ENCODE results near the gene OR6X1. TPM values are rescaled to one million over a fixed set of nuclear protein-coding genes. Genes with fewer than 3 reads are reported as not detected.
A peak's percentile ranks its signal among the peaks of the same experiment; 100 is the strongest.

Gene OR6X1
- total RNA-seq, 2 experiments from 2014 or later, result not detected

DNA sequence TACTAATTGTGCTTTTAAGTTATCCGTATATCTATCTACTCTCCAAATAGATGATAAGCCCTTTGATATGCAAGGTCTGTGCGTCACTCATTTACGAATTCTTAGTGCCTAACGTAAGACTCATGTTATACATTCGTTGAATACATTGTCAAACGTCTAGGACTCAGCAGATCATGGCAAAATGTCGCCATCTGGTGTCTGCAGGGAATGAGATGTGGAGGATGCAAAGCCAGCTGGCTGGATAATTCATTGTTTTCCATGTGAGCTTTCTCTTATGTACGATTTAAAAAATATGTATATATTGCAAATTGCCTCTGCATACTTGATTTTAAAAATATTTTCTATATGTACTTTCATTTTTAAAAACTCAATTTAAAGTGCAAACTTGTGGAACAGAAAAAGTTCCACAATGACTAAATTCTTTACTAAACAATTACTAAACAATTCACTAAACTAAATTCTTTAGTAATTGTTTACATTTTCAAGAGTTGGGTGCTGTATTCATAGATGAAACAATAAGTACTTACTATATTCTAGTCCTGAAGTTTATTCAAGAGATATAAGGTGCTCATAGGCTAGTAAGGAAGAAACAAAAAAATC lies 46.6 kb downstream of the OR6X1 start:
- H3K27me3 Mint-ChIP-seq, result peaks cover 15% of the 10 kb centered on the region
- POLR2A ChIA-PET, result no interaction called here
- no peaks in the 10 kb centered on the region for H3K4me1 Mint-ChIP-seq
- H3K27ac Mint-ChIP-seq, result no peak overlapping the region
- DNase-seq, result peak; percentile 62
- CTCF ChIA-PET, result interaction anchor here (0.6 to 4.1 kb wide), 18 partner anchors 7 to 195 kb away, joined by 3 to 28 read pairs (median 6); partner anchors contain the start of gene SCN3B
- no peak overlapping the region for H3K4me3 Mint-ChIP-seq
- no peaks in the 10 kb centered on the region for H3K36me3 Mint-ChIP-seq (ENCODE audit: low read depth)
- H3K9me3 Mint-ChIP-seq, result no peaks in the 10 kb centered on the region

DNA sequence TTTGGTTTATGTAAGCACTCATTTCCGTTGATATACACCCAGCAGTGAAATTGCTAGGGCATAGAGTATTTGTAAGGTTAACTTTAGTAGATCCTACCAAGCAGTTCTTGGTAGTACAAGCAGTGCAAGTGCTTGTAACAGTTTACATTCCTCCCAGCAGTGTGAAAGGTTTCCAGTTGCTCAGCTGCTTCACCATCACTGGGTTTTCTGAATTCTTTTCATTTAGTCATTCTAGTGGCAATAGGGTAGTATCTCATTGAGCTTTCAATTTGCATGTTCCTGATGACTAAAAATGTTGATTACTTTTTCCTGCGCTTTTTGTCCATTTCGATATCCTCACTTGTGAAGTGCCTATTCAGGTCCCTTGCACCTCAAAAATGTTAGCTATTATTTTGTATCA lies 47.1 kb downstream of the OR6X1 start:
- no peaks in the 10 kb centered on the region for H3K9me3 Mint-ChIP-seq
- H3K4me1 Mint-ChIP-seq, result no peaks in the 10 kb centered on the region
- no peak overlapping the region for H3K27ac Mint-ChIP-seq
- H3K4me3 Mint-ChIP-seq, result no peak overlapping the region
- ChIA-PET POLR2A (no interaction called here), CTCF (interaction anchor here (0.6 to 4.1 kb wide), 17 partner anchors 7 to 195 kb away, joined by 3 to 28 read pairs (median 5); partner anchors contain the start of gene SCN3B)
- H3K36me3 Mint-ChIP-seq (ENCODE audit: low read depth), result no peaks in the 10 kb centered on the region
- DNase-seq, result no peak
- peaks cover 15% of the 10 kb centered on the region for H3K27me3 Mint-ChIP-seq

DNA sequence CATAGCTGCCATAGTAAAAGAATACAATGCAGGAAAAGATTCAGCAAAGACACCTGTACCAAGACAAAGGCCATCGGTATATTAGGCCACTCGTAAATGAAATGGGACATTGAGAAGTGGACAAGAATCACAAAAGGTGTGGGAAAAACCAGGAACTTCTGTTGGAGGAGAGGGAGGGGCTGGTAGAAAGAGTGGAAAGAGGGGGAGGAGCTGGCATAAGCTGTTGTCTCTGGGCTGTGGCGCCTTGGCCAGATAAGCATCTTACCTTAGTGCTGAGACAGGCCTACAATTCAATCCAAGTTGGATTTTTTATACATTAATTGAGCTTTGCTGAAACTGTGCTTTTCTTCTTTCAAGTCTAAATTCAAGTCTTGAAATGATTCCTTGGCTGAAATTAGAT lies 50.0 kb downstream of the OR6X1 start:
- Mint-ChIP-seq H3K27me3 (peaks cover 15% of the 10 kb centered on the region), H3K9me3 (no peaks in the 10 kb centered on the region), H3K36me3 (ENCODE audit: low read depth) (no peaks in the 10 kb centered on the region), H3K4me1 (no peaks in the 10 kb centered on the region), H3K27ac (no peak overlapping the region), H3K4me3 (no peak overlapping the region)
- ChIA-PET POLR2A (no interaction called here), CTCF (no interaction called here)
- no peak for DNase-seq

Other genes with a start within 250 kb of the OR6X1 start
- gene SCN3B, start 99.9 kb downstream of the OR6X1 start, total RNA-seq, result under 1 TPM in 1 of 2 experiments, not detected in 1; 0.03 TPM
- 1 to 10 TPM; 9.2 to 9.9 TPM for gene ZNF202, start 12.9 kb downstream of the OR6X1 start, total RNA-seq
- gene OR6M1, start 51.8 kb upstream of the OR6X1 start, total RNA-seq, result not detected
- gene TMEM225, start 131.2 kb upstream of the OR6X1 start, total RNA-seq, result not detected
- not detected for gene OR8D4, start 147.6 kb upstream of the OR6X1 start, total RNA-seq
- gene OR4D5, start 185.1 kb upstream of the OR6X1 start, total RNA-seq, result not detected
- gene OR6T1, start 189.3 kb upstream of the OR6X1 start, total RNA-seq, result not detected
- not detected for gene OR10S1, start 223.3 kb upstream of the OR6X1 start, total RNA-seq
- gene OR10G6, start 240.6 kb upstream of the OR6X1 start, total RNA-seq, result not detected